HepG2 (cell line): Measurements from ENCODE around the gene NID1.

Experiments used
- AGO2 ChIP-seq: fragments of 200-400 bp; formaldehyde crosslinking; optimal IDR thresholded peaks from 2 replicates; pipeline ENCODE3; 2017; ENCODE audit warnings: mild to moderate bottlenecking, low read depth, low read length, moderate library complexity
- ATF3 ChIP-seq: sonication (generic); formaldehyde crosslinking; IDR thresholded peaks from 2 replicates; pipeline ENCODE4 v1.4.0; 2020; ENCODE audit warnings: missing genetic modification reagents
- CTCF ChIP-seq: sonication (generic); formaldehyde crosslinking; IDR thresholded peaks from 2 replicates; pipeline ENCODE4 v1.5.0; 2020; ENCODE audit warnings: mild to moderate bottlenecking, missing genetic modification reagents, moderate library complexity
- FOXC1 ChIP-seq: sonication (generic); formaldehyde crosslinking; IDR thresholded peaks from 2 replicates; pipeline ENCODE4 v1.8.0; 2022; ENCODE audit warnings: mild to moderate bottlenecking, missing genetic modification reagents, borderline replicate concordance
- FOXJ3 ChIP-seq: sonication (generic); formaldehyde crosslinking; IDR thresholded peaks from 2 replicates; pipeline ENCODE4 v1.4.0; 2020; ENCODE audit warnings: missing genetic modification reagents, mild to moderate bottlenecking, borderline replicate concordance
- MAX ChIP-seq: IDR thresholded peaks from 2 replicates; pipeline ENCODE4 v1.6.1; 2012; ENCODE audit warnings: inconsistent platforms
- POLR2A ChIP-seq, 2 experiments: IDR thresholded peaks; 2 replicates each; pipeline ENCODE4 v1.6.1; 2011; ENCODE audit warnings: low read depth in 2 of 2, low read length in 2 of 2, mild to moderate bottlenecking in 1 of 2, moderate library complexity in 1 of 2; ENCODE audit not compliant: insufficient read depth in 1 of 2
- ZNF616 ChIP-seq: sonication (generic); formaldehyde crosslinking; IDR thresholded peaks from 2 replicates; pipeline ENCODE4 v1.5.0; 2020; ENCODE audit warnings: low read depth, mild to moderate bottlenecking, missing genetic modification reagents
- ZNF746 ChIP-seq: sonication (generic); formaldehyde crosslinking; IDR thresholded peaks from 2 replicates; pipeline ENCODE4 v1.8.0; 2022; ENCODE audit warnings: mild to moderate bottlenecking, missing genetic modification reagents
- ZNF790 ChIP-seq: sonication (generic); formaldehyde crosslinking; IDR thresholded peaks from 2 replicates; pipeline ENCODE4 v1.8.0; 2022; ENCODE audit warnings: missing genetic modification reagents, mild to moderate bottlenecking, borderline replicate concordance
- TF ChIP-seq, protein P1 (sequence below): fragments of 450-650 bp; IDR thresholded peaks from 2 replicates; pipeline ENCODE4 v1.6.1; 2016
- TF ChIP-seq, protein P2 (sequence below): sonication (generic); formaldehyde crosslinking; IDR thresholded peaks from 2 replicates; pipeline ENCODE4 v1.4.0; 2020; ENCODE audit warnings: low read depth, mild to moderate bottlenecking, missing genetic modification reagents
- TF ChIP-seq, protein P3 (sequence below): IDR thresholded peaks from 2 replicates; pipeline ENCODE4 v1.6.1; 2016
- TF ChIP-seq, protein P4 (sequence below): sonication (generic); formaldehyde crosslinking; IDR thresholded peaks from 2 replicates; pipeline ENCODE4 v1.8.0; 2022; ENCODE audit warnings: mild to moderate bottlenecking, missing genetic modification reagents, moderate library complexity

DNA sequence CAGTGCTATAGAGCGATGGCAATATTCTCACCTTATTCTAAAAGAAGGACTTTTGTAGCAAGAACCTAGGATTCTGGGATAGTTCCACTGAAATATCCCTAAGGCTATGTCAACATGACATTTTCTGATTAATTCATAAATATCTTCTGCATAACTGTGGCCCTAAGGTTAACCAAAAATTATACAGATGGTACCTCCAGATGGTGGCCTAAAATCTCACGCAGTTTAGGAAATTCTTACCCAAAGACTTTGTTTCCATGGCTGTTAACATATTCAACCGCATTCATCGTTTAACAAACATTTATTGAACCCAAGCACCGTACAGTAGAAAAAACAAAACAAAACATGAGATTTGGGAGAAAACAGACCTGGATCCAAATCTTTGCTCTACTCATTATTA, 19.1 kb downstream of the NID1 start:
- TF ChIP-seq, protein P1, sequence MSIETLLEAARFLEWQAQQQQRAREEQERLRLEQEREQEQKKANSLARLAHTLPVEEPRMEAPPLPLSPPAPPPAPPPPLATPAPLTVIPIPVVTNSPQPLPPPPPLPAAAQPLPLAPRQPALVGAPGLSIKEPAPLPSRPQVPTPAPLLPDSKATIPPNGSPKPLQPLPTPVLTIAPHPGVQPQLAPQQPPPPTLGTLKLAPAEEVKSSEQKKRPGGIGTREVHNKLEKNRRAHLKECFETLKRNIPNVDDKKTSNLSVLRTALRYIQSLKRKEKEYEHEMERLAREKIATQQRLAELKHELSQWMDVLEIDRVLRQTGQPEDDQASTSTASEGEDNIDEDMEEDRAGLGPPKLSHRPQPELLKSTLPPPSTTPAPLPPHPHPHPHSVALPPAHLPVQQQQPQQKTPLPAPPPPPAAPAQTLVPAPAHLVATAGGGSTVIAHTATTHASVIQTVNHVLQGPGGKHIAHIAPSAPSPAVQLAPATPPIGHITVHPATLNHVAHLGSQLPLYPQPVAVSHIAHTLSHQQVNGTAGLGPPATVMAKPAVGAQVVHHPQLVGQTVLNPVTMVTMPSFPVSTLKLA = no peak
- TF ChIP-seq CTCF (CRISPR knock-in tag) (no peak), ZNF790 (CRISPR knock-in tag) (no peak), ATF3 (CRISPR knock-in tag) (no peak), ZNF616 (CRISPR knock-in tag) (no peak), MAX (no peak), POLR2A (IDR thresholded peaks at IDR 0.05; ENCODE audit: insufficient read depth in 1 of 2, low read depth in 2 of 2, low read length in 2 of 2) (no peak), FOXC1 (CRISPR knock-in tag) (no peak), FOXJ3 (no peak), AGO2 (no peak), ZNF746 (CRISPR knock-in tag) (no peak)
- TF ChIP-seq, protein P2, sequence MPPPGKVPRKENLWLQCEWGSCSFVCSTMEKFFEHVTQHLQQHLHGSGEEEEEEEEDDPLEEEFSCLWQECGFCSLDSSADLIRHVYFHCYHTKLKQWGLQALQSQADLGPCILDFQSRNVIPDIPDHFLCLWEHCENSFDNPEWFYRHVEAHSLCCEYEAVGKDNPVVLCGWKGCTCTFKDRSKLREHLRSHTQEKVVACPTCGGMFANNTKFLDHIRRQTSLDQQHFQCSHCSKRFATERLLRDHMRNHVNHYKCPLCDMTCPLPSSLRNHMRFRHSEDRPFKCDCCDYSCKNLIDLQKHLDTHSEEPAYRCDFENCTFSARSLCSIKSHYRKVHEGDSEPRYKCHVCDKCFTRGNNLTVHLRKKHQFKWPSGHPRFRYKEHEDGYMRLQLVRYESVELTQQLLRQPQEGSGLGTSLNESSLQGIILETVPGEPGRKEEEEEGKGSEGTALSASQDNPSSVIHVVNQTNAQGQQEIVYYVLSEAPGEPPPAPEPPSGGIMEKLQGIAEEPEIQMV (CRISPR knock-in tag) = no peak
- TF ChIP-seq, protein P3, sequence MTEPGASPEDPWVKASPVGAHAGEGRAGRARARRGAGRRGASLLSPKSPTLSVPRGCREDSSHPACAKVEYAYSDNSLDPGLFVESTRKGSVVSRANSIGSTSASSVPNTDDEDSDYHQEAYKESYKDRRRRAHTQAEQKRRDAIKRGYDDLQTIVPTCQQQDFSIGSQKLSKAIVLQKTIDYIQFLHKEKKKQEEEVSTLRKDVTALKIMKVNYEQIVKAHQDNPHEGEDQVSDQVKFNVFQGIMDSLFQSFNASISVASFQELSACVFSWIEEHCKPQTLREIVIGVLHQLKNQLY (CRISPR knock-in tag) = no peak
- TF ChIP-seq, protein P4, sequence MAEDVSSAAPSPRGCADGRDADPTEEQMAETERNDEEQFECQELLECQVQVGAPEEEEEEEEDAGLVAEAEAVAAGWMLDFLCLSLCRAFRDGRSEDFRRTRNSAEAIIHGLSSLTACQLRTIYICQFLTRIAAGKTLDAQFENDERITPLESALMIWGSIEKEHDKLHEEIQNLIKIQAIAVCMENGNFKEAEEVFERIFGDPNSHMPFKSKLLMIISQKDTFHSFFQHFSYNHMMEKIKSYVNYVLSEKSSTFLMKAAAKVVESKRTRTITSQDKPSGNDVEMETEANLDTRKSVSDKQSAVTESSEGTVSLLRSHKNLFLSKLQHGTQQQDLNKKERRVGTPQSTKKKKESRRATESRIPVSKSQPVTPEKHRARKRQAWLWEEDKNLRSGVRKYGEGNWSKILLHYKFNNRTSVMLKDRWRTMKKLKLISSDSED (CRISPR knock-in tag) = no peak
